Measurements from ENCODE around the gene SHC2. TPM values are rescaled to one million over a fixed set of nuclear protein-coding genes. Genes with fewer than 3 reads are reported as not detected.

SHC2 gene
- total and polyA plus RNA-seq, 2 of the 8 experiments (the other 6 are each of a cell fraction or from before 2014, with no cell fraction given): 4.4 to 7.3 TPM

GRCh38 chr19:492091-492531, 31.3 kb upstream of the SHC2 start:
- Histone ChIP-seq H2BK20ac (ENCODE audit: low read length) (no peak overlapping the region), H2BK120ac (replicated peaks; ENCODE audit: low read depth, low read length) (no peak overlapping the region), H4K20me1 (replicated peaks in 1 of 2; ENCODE audit: control insufficient read depth in 1 of 2, insufficient read depth in 2 of 2, low read length in 2 of 2) (peaks cover 0 to 1% of the 10 kb centered on the region in 2 experiments), H3K4me3 (ENCODE audit: extremely low read depth in 1 of 4, insufficient read depth in 2 of 4, low read depth in 3 of 4, low read length in 4 of 4) (no peak overlapping the region), H3K4me1 (replicated peaks in 1 of 4; ENCODE audit: control insufficient read depth in 3 of 4, insufficient read depth in 4 of 4, low read length in 3 of 4) (peaks cover 0 to 6% (median 2%) of the 10 kb centered on the region in 4 experiments; a peak in 3 of 7 replicates), H3K56ac (replicated peaks; ENCODE audit: insufficient read length, low read depth, low read length) (no peak overlapping the region), H3K79me2 (ENCODE audit: control insufficient read depth in 1 of 2, insufficient read depth in 2 of 2, low read length in 2 of 2) (no peaks in the 10 kb centered on the region), H4K8ac (ENCODE audit: extremely low read depth, insufficient read depth, low read length) (no peak overlapping the region), H2BK12ac (ENCODE audit: low read depth, low read length) (no peak overlapping the region), H3K14ac (ENCODE audit: insufficient read length) (no peak overlapping the region), H3K27ac (ENCODE audit: low read depth, low read length) (no peak overlapping the region), H3K9ac (replicated peaks in 1 of 4; ENCODE audit: extremely low read depth in 1 of 4, low read depth in 3 of 4, low read length in 3 of 4) (no peak overlapping the region), H3K23ac (ENCODE audit: insufficient read length) (no peak overlapping the region), H3K36me3 (ENCODE audit: control insufficient read depth in 2 of 4, insufficient read depth in 4 of 4, low read length in 3 of 4) (no peaks in the 10 kb centered on the region), H2AK5ac (ENCODE audit: low read depth, low read length) (no peak overlapping the region), H3K4me2 (ENCODE audit: insufficient read depth in 1 of 2, low read depth in 2 of 2, low read length in 2 of 2) (no peak overlapping the region), H4K91ac (replicated peaks; ENCODE audit: insufficient read length, low read length) (no peak overlapping the region), H3K18ac (ENCODE audit: extremely low read depth, low read length) (no peak overlapping the region), H2AFZ (ENCODE audit: low read length) (no peak overlapping the region), H3K27me3 (replicated peaks in 1 of 4; ENCODE audit: control insufficient read depth in 3 of 4, extremely low read depth in 1 of 4, insufficient read depth in 3 of 4, low read length in 3 of 4) (no peaks in the 10 kb centered on the region; a peak in 1 of 7 replicates), H4K5ac (ENCODE audit: insufficient read length, low read depth, low read length) (no peak overlapping the region), H2BK5ac (ENCODE audit: low read depth, low read length) (no peak overlapping the region), H3K23me2 (ENCODE audit: low read depth, low read length) (peaks cover 5% of the 10 kb centered on the region; the same call in 1 of the 2 replicates), H2BK15ac (ENCODE audit: low read length) (no peak overlapping the region), H3K79me1 (ENCODE audit: low read depth, low read length) (no peaks in the 10 kb centered on the region; the same call in 1 of the 2 replicates), H3K4ac (replicated peaks; ENCODE audit: insufficient read length, low read depth, low read length) (no peak overlapping the region), H3K9me3 (ENCODE audit: insufficient read depth in 2 of 2, low read depth in 1 of 2, low read length in 1 of 2) (peaks cover 0 to 2% of the 10 kb centered on the region in 2 experiments; a peak in 1 of 4 replicates)
- DNase-seq (ENCODE audit: low read depth in 1 of 2, low spot score in 2 of 2): no peak
- ChIA-PET CTCF (ENCODE audit: partially characterized antibody) (interaction anchor here (0.7 to 3.7 kb wide), 4 partner anchors 14 to 144 kb away, joined by 3 to 21 read pairs (median 5); no protein-coding TSS in a partner anchor), POLR2A (ENCODE audit: partially characterized antibody) (no interaction called here)
- FAIRE-seq: no peak
- 78% methylated on average over 6 of the region's 19 CpGs; no CpG with 5 or more reads in 1 of the 2 experiments for WGBS, 2 experiments (ENCODE audit: extremely low coverage in 1 of 2, insufficient coverage in 1 of 2, insufficient read length in 1 of 2, insufficient replicate concordance in 2 of 2, low coverage in 1 of 2, low lambda C conversion rate in 2 of 2, missing lambda C conversion rate in 1 of 2)
- TF ChIP-seq CBX5 (IDR thresholded peaks at IDR 0.05; ENCODE audit: low read depth, low read length) (no peak), NANOG (IDR thresholded peaks at IDR 0.05; ENCODE audit: insufficient read depth, low read depth, low read length, poor library complexity, severe bottlenecking) (no peak), KDM4A (IDR thresholded peaks at IDR 0.05; ENCODE audit: low read depth, low read length, severe bottlenecking) (no peak), HDAC6 (IDR thresholded peaks at IDR 0.05; ENCODE audit: low read depth, low read length) (no peak), CTCF (IDR thresholded peaks at IDR 0.05; ENCODE audit: control extremely low read depth in 1 of 3, insufficient read depth in 1 of 3, low read depth in 1 of 3, low read length in 3 of 3) (no peak), ATF3 (IDR thresholded peaks at IDR 0.05; ENCODE audit: insufficient read depth, low read depth, low read length) (no peak), RBBP5 (IDR thresholded peaks at IDR 0.05; ENCODE audit: borderline replicate concordance, low read depth, low read length) (no peak), TCF12 (IDR thresholded peaks at IDR 0.05; ENCODE audit: low read depth, low read length) (no peak), SRF (IDR thresholded peaks at IDR 0.05; ENCODE audit: low read depth, low read length) (no peak), SAP30 (IDR thresholded peaks at IDR 0.05; ENCODE audit: insufficient read depth, insufficient replicate concordance, low read length) (no peak)

All from H1 (cell line).